Measurements from ENCODE around the gene USP14. TPM values are rescaled to one million over a fixed set of nuclear protein-coding genes. Genes with fewer than 3 reads are reported as not detected.

USP14 gene
- total and polyA plus RNA-seq, 2 of the 8 experiments (the other 6 are each of a cell fraction or from before 2014, with no cell fraction given) = 14.8 to 91.1 TPM

- peak; percentile 54; the same call in 1 of the 2 replicates for TF ChIP-seq TBP (IDR thresholded peaks at IDR 0.05; ENCODE audit: low read depth, low read length)
- TF ChIP-seq SIX5 (IDR thresholded peaks at IDR 0.05; ENCODE audit: low read depth, low read length) = no peak
- peak; percentile 44; the same call in 1 of the 2 replicates for TF ChIP-seq BACH1 (IDR thresholded peaks at IDR 0.05; ENCODE audit: low read length)
- no peak for TF ChIP-seq CEBPB (IDR thresholded peaks at IDR 0.05; ENCODE audit: low read depth, low read length)
- TF ChIP-seq POLR2AphosphoS5 (IDR thresholded peaks at IDR 0.05; ENCODE audit: low read depth, low read length) = peak; percentile 88
- no peak for TF ChIP-seq SAP30 (IDR thresholded peaks at IDR 0.05; ENCODE audit: insufficient read depth, insufficient replicate concordance, low read length)
- TF ChIP-seq EGR1 (IDR thresholded peaks at IDR 0.05; ENCODE audit: borderline replicate concordance, low read depth, low read length) = no peak
- TF ChIP-seq HDAC2 (IDR thresholded peaks at IDR 0.05; ENCODE audit: borderline replicate concordance in 1 of 2, low read depth in 2 of 2, low read length in 2 of 2) = no peak
- TF ChIP-seq RAD21 (IDR thresholded peaks at IDR 0.05 in 1 of 2, conservative IDR thresholded peaks at IDR 0.05 in 1 of 2; ENCODE audit: low read depth in 2 of 2, low read length in 2 of 2) = peak in 1 of 2 experiments; percentile 26; a peak in 1 of 4 replicates
- no peak for TF ChIP-seq HDAC6 (IDR thresholded peaks at IDR 0.05; ENCODE audit: low read depth, low read length)
- 0 out of 2 replicates have a peak, but pooled peaks have one; percentile 17 for TF ChIP-seq TCF12 (IDR thresholded peaks at IDR 0.05; ENCODE audit: low read depth, low read length)
- peak; percentile 80 for TF ChIP-seq SRF (IDR thresholded peaks at IDR 0.05; ENCODE audit: low read depth, low read length)
- TF ChIP-seq CHD1 (IDR thresholded peaks at IDR 0.05; ENCODE audit: low read depth, low read length) = no peak
- TF ChIP-seq NRF1 (IDR thresholded peaks at IDR 0.05; ENCODE audit: low read depth, low read length) = peak; percentile 54
- TF ChIP-seq BCL11A (IDR thresholded peaks at IDR 0.05; ENCODE audit: low read depth in 2 of 2, low read length in 2 of 2) = no peak
- TF ChIP-seq MAX (IDR thresholded peaks at IDR 0.05) = peak; percentile 99
- TF ChIP-seq ZNF274 (IDR thresholded peaks at IDR 0.05; ENCODE audit: borderline replicate concordance, extremely low read depth, low read length) = no peak
- TF ChIP-seq JUND (IDR thresholded peaks at IDR 0.05; ENCODE audit: low read length) = no peak
- TF ChIP-seq RBBP5 (IDR thresholded peaks at IDR 0.05; ENCODE audit: borderline replicate concordance, low read depth, low read length) = peak; percentile 96
- TF ChIP-seq EP300 (IDR thresholded peaks at IDR 0.05; ENCODE audit: borderline replicate concordance in 1 of 2, low read depth in 2 of 2, low read length in 2 of 2) = peak in 1 of 2 experiments; percentile 54; a peak in 1 of 3 replicates
- TF ChIP-seq ATF3 (IDR thresholded peaks at IDR 0.05; ENCODE audit: insufficient read depth, low read depth, low read length) = peak; percentile 89
- TF ChIP-seq CHD2 (IDR thresholded peaks at IDR 0.05; ENCODE audit: low read length) = no peak
- TF ChIP-seq TAF1 (IDR thresholded peaks at IDR 0.05; ENCODE audit: low read depth, low read length) = peak; percentile 83
Measured at GRCh38 chr18:158128-159036, at the start of gene USP14 (continued).
